Right ventricle myocardium inferior (tissue), 1 donor: ENCODE measurements around the gene CAPN8. TPM values are rescaled to one million over a fixed set of nuclear protein-coding genes. Genes with fewer than 3 reads are reported as not detected.
A peak's percentile ranks its signal among the peaks of the same experiment; 100 is the strongest.

Experiments used
- ATAC-seq: fragments of 200-7000 bp; cut with Tn5 transposase; one replicate; pipeline ENCODE4 v1.9.1; 2020; ENCODE audit warnings: mild to moderate bottlenecking, moderate library complexity
- DNase-seq: peaks from one replicate; pipeline ENCODE4 v3.0.0; 2021; ENCODE audit errors: missing footprints
- intact Hi-C: fragments of 100-400 bp; cut with DNase I; formaldehyde crosslinking; loops from one replicate; pipeline ENCODE4 v1.11.0; 2022
- total RNA-seq: library from RNA; stranded (reverse); fragmentation: NEBNext Ultra II Directional; extraction: Animal tissue kit (Norgen Biotek cat#: 25700); gene quantifications from one replicate; pipeline ENCODE4 v1.2.1, GENCODE V29; 2021
- donor health status: DM: no; HTN: yes; CAD: no; lungs with severe emphysema.

Gene CAPN8
- total RNA-seq, 1 donor from 2014 or later: not detected

DNA sequence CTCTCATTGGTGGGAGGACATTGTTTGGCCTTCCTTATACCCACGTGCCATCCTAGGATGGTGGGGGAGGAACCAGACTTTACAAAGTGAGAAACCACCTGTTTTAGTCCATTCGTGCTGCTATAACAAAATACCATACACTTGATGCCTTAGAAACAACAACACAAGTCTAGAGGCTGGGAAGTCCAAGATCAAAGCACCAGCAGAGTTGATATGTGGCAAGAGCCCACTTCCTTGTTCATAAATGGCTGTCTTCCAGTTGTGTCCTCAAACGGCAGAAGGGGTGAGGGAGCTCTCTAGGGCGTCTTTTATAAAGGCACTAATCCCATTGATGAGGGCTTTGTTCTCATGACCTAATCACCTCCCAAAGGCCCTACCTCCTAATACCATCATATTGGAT, 31.1 kb downstream of the CAPN8 start:
- intact Hi-C loops: no loop called here
- DNase-seq: no peak
- no peak for ATAC-seq

DNA sequence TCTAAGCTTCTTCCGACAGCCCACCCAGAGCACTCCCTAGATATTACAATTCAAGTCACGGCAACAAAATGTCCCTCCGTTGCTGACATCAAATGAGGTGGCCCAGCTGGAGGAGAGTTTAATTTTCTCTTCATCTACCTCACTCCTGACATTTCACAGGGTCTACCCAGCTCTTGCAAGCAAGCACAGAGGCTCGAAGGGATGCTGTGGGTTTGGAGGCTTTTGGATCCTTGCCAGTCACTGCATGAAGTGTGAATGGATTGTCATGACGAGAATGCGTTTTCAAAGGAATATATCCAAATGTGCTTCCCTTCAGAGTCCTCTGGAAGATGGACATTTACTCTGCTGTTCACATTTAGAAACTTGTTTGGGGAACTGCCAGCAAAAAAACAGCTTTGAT, 33.5 kb downstream of the CAPN8 start:
- ATAC-seq (no peak), DNase-seq (no peak)
- intact Hi-C loops: no loop called here

DNA sequence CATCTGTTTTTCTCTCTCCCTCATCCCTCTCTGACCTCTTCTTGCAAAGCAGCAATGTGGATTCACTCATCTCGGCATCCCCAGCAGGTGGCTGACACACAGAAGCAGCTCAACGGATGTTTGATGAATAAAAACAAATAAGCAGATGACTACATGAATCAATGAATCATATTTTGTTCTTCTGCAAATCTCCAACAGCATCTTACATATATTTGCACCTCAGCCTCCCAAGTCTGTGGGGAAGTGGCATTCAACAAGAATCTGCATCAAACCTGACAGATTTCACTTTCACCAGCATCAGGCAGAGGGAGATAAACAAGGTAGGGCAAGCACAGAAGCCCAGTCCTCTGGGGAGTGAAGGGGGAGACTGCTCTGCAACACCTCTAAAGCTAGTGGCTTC, 34.0 kb downstream of the CAPN8 start:
- no peak for ATAC-seq
- intact Hi-C loops: no loop called here
- DNase-seq: no peak

DNA sequence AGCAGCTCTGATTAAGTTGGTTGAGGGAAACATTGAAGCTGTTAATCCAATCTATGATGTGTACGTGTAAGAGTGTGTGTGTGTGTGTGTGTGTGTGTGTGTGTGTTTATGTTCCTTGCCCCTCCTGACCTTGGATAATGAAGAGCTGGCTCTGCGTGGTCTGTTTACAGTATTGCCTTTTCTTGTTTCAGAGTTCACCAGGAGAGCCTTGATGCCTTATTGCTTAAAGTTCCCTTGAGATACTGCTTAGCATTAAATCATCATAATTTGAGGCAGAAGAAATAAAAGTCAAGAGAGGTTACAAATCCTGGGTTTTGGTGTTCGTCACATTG, 36.4 kb downstream of the CAPN8 start:
- ATAC-seq: no peak
- DNase-seq: no peak
- intact Hi-C loops: no loop called here

- intact Hi-C loops: no loop called here
- DNase-seq: no peak
- peak; percentile 65 for ATAC-seq
Measured at GRCh38 chr1:223628233-223629125, 37.0 kb downstream of the CAPN8 start.

DNA sequence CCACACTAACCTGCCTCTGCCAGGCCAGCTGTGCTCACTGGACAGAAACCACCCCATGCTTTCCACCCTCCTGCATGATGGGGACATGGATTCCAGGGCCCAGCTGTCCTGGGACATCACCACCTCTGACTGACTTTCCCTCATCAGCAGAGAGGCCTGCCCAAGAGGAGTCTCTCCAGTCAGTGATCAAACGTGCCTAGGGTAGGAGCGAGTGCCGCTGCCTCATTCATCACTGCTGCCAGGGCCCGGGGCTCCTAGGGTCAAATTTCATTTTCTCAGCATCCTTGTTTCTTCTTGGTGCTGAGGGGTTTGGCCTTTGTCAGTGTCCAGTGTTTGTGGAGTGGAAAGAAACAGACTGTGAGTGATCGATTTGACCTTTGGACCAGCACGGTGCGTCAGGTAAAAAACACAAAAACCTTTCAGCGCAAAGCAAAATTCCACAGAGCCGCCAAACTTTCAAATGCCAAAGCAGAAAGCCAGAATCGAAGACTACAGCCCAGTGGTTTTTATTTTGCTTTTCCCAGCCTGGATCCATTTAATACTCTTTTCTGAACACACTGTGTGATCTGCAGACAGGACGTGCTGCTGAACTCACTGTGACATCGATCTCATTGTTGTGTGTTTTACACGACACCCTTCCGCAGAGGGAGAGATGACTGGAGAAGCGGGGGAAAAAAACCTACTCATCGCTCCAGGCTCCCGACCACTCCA, 43.2 kb downstream of the CAPN8 start:
- ATAC-seq (no peak), DNase-seq (no peak)
- intact Hi-C loops: no loop called here

GRCh38 chr1:223621312-223621734, 44.2 kb downstream of the CAPN8 start:
- intact Hi-C loops: no loop called here
- ATAC-seq: no peak
- no peak for DNase-seq

DNA sequence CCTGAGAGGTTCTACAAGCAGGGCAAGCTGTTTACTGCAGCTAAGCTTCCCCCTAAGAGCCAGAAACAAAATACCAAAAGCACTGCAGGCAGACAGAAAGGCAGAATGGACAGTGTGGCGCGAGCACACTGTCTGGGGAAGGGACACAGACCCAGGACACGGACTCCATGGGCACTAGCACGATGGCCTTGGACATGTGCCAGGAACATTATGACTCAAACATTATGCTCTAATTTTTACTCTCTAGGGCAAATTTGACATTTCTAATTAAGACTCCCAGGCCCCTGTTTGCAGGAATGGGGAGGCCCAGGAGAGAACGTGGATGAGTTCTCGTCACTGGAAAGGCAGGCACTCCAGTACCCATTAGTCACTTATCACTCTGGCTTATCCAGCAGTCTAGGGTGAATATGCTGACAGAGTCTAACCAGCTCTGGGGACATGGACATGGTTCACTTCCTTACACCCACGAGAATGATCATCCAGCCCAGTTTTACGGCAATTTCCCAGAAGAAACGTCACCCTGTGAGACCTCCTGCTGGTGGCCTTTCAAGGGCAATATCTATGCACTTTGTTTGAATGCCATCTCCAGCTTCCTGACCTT, 45.1 kb downstream of the CAPN8 start:
- ATAC-seq (peak; percentile 57), DNase-seq (no peak)
- intact Hi-C loops: no loop called here

GRCh38 chr1:223618680-223619079, 46.8 kb downstream of the CAPN8 start:
- intact Hi-C loops: no loop called here
- no peak for DNase-seq

GRCh38 chr1:223617323-223618070, 48.0 kb downstream of the CAPN8 start:
- no peak for ATAC-seq
- DNase-seq: no peak
- intact Hi-C loops: no loop called here

More at GRCh38 chr1:223618680-223619079, 46.8 kb downstream of the CAPN8 start:
- ATAC-seq: no peak

GRCh38 chr1:223616586-223616985, 48.9 kb downstream of the CAPN8 start:
- intact Hi-C loops: no loop called here
- no peak for ATAC-seq
- DNase-seq: no peak

GRCh38 chr1:223611936-223612335, 53.6 kb downstream of the CAPN8 start:
- intact Hi-C loops: no loop called here
- ATAC-seq (no peak), DNase-seq (no peak)

GRCh38 chr1:223609977-223610376, 55.5 kb downstream of the CAPN8 start:
- no peak for DNase-seq
- no peak for ATAC-seq
- intact Hi-C loops: no loop called here

DNA sequence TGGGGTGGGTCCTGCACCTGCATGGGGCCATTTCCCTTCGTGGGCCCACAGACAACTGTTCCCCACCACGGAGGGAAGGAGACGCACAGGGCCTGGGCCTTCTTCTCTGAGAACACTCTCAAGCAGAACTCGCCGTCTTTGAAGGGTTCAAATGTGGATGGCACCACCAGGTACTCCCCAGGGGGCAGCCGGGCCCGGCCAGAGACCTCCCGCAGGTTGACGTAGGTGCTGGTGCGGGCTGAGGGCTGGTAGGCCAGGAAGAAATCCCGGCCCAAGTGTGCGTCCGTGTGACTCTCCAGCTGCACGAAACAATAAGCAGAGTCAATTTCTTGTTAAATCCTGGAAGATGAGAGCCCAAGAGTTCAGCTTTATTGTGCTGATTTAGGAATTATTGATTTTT, 56.4 kb downstream of the CAPN8 start:
- ATAC-seq (no peak), DNase-seq (no peak)
- intact Hi-C loops: no loop called here

- ATAC-seq (no peak), DNase-seq (no peak)
- intact Hi-C loops: no loop called here
Measured at GRCh38 chr1:223558512-223558911, 107.0 kb downstream of the CAPN8 start.

- intact Hi-C loops: no loop called here
- ATAC-seq: no peak
- no peak for DNase-seq
Measured at GRCh38 chr1:223557130-223557475, 108.4 kb downstream of the CAPN8 start.

DNA sequence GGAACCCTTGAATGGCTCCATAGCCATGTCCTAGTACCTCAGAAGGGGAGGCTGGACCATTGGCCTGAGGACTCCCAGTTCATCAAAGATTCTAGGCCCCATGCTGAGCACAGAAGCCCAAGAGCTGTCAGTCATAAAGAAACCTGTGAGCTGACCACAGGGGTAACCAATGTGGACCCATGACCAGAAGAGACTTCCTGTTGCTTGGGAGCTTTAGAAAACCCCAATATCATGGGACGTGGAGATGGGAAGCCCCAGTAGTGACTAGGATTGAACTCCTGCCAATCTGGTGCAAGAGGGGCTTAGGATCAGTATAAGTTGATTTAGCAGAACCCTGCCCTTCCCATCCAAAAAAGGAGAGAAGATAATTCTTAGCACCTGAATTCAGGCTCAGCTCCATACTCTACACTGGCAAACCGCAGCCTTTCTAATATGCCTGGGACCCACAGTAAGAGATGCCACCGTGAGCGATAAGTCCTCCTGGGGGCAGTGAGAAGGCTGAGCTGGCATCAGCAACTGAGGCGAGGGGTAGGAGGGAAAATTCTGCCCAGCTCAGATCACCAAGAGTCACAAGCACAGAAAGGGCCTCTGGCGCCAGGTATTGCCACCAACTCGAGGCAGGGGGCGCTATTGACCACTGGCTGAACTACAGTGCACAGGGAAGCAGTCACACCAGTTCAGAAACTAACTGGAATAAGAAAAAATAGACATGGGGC, 108.9 kb downstream of the CAPN8 start:
- ATAC-seq (no peak), DNase-seq (no peak)
- intact Hi-C loops: no loop called here

- ATAC-seq (no peak), DNase-seq (no peak)
- intact Hi-C loops: no loop called here
Measured at GRCh38 chr1:223553957-223554356, 111.5 kb downstream of the CAPN8 start.

DNA sequence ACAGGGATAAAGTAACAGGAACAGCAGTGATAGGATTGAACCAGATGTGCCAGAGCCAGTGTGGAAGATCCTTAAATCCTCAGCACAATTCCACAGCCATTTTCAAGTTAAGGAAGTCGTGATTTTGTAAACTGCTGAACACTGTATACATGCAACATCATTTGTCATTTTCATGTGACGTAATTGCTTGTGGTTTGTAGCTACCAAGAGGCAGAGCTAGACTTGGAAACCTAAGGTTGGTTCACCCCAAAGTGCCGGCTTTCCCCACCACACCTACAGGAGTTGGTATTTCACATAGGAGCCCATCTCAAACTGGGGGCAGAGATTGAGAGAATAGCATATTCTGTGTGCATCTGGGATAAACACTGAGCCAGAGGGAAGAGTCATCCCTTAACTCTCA, 113.9 kb downstream of the CAPN8 start:
- DNase-seq: no peak
- no peak for ATAC-seq
- intact Hi-C loops: no loop called here
